Osteocyte (in vitro differentiated cells): Measurements from ENCODE around the gene NPIPA5. TPM values are rescaled to one million over a fixed set of nuclear protein-coding genes. Genes with fewer than 3 reads are reported as not detected.
"Not testable (repeated sequence)": the region's sequence is repeated elsewhere in the genome, so short reads cannot be mapped to it uniquely, and the experiment has no call there.

Source experiments
- DNase-seq: peaks from one replicate; pipeline ENCODE4 v3.0.0; 2021; ENCODE audit warnings: mixed read lengths; ENCODE audit not compliant: unreplicated experiment; ENCODE audit errors: extremely low spot score
- H3K27ac Mint-ChIP-seq: one replicate; pipeline ENCODE4 v1.8.0; 2021; ENCODE audit warnings: mild to moderate bottlenecking, mixed read lengths; ENCODE audit not compliant: unreplicated experiment
- H3K27me3 Mint-ChIP-seq: one replicate; pipeline ENCODE4 v1.8.0; 2021; ENCODE audit warnings: mixed read lengths; ENCODE audit not compliant: unreplicated experiment
- H3K36me3 Mint-ChIP-seq: one replicate; pipeline ENCODE4 v1.8.0; 2021; ENCODE audit warnings: mixed read lengths; ENCODE audit not compliant: unreplicated experiment
- H3K4me1 Mint-ChIP-seq: one replicate; pipeline ENCODE4 v1.8.0; 2021; ENCODE audit warnings: mixed read lengths; ENCODE audit not compliant: unreplicated experiment
- H3K4me3 Mint-ChIP-seq: one replicate; pipeline ENCODE4 v1.8.0; 2021; ENCODE audit warnings: mild to moderate bottlenecking, moderate library complexity, mixed read lengths; ENCODE audit not compliant: unreplicated experiment
- H3K9me3 Mint-ChIP-seq: one replicate; pipeline ENCODE4 v1.8.0; 2021; ENCODE audit warnings: mixed read lengths; ENCODE audit not compliant: unreplicated experiment
- long read RNA-seq: library from polyadenylated mRNA; unstranded; transcript quantifications from one replicate; pipeline ENCODE4 v2.0.0, GENCODE V29; 2021
- total RNA-seq: library from RNA; stranded (reverse); gene quantifications from 2 replicates; pipeline ENCODE4 v1.2.1, GENCODE V29; 2021
- TF ChIP-seq, protein P1 (sequence below): fragments of 200-600 bp; sonication (generic); IDR thresholded peaks from 2 replicates; pipeline ENCODE4 v1.5.0; 2021; ENCODE audit warnings: antibody characterized with exemption, mild to moderate bottlenecking, moderate library complexity

NPIPA5 gene
- total RNA-seq: 5.7 and 8.0 TPM in 2 replicates
- long read RNA-seq: 0 reads

DNA sequence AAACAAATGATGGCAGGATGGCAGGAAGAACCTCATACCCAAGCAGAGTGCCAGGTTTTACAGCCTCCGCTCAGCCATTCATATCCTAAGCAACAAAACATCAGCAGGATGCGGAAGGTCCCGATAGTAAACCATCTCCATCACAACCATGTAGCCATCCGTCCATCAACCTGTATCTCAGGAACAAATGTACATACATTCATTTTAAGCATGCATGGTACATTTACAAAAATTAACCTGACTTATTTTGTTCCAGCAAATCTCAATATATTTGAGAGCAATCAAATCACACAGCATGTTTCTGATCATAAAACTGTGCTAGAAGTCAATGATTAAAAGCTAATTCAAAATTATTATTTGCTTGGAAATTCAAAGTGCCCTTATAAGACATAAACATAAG, at the start of gene NPIPA5:
TSS of gene NPIPA5 (minus strand) at position 101 of the 400 bp plus-strand sequence. CDS start at position 101, 0 bp downstream.
- H3K27ac Mint-ChIP-seq, H3K9me3 Mint-ChIP-seq, H3K27me3 Mint-ChIP-seq, H3K4me1 Mint-ChIP-seq, DNase-seq, H3K36me3 Mint-ChIP-seq, H3K4me3 Mint-ChIP-seq: not testable (repeated sequence)

DNA sequence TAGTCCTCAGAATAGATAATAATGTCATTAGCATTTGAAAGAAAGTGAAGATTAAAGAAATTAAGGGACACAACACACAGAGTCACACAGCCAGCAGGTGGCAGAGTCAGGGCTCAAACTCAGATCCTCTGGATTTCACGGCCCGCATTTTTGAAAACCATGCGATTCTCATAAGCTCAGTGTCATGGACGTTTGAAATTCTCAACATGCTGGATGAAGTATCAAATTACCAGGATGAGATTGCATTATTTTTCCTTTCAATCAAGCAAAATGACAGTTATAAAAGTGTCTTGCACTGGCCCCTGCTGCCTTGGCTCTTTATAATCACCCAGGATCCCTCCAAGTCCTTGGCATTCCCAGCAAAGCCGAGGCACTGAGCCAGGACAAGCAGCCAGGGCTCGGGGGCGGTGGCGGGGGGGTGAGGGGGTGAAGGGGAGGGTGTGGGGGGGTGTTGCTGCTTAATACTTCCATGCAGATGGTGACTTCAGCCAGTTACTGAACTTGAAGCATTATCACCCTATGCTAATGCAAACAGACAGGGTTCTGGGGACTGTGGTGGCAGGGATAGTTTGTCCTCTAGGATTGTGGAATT, 49.6 kb upstream of the NPIPA5 start:
- peak; percentile 85 for DNase-seq
- peaks cover 8% of the 10 kb centered on the region for H3K4me1 Mint-ChIP-seq
- H3K27ac Mint-ChIP-seq: peak overlapping the region; percentile 60
- peaks cover 9% of the 10 kb centered on the region for H3K27me3 Mint-ChIP-seq
- TF ChIP-seq, protein P1, sequence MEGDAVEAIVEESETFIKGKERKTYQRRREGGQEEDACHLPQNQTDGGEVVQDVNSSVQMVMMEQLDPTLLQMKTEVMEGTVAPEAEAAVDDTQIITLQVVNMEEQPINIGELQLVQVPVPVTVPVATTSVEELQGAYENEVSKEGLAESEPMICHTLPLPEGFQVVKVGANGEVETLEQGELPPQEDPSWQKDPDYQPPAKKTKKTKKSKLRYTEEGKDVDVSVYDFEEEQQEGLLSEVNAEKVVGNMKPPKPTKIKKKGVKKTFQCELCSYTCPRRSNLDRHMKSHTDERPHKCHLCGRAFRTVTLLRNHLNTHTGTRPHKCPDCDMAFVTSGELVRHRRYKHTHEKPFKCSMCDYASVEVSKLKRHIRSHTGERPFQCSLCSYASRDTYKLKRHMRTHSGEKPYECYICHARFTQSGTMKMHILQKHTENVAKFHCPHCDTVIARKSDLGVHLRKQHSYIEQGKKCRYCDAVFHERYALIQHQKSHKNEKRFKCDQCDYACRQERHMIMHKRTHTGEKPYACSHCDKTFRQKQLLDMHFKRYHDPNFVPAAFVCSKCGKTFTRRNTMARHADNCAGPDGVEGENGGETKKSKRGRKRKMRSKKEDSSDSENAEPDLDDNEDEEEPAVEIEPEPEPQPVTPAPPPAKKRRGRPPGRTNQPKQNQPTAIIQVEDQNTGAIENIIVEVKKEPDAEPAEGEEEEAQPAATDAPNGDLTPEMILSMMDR: peak; percentile 78
- H3K9me3 Mint-ChIP-seq: no peaks in the 10 kb centered on the region
- no peaks in the 10 kb centered on the region for H3K36me3 Mint-ChIP-seq
- H3K4me3 Mint-ChIP-seq: peak overlapping the region; percentile 16

DNA sequence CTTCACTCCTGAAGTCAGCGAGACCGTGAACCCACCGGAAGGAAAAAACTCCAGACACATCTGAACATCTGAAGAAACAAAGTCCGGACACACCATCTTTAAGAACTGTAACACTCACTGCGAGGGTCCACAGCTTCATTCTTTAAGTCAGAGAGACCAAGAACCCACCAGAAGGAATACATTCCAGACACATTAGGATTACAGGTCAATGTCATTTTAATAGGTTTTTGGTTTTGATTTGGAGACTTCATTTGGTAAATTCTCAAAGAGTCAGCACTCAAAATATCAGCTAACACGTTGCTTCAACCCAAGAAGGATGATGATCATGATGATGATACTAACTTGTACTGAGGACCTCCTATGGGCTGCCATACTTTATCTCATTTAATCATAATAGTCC, 48.7 kb upstream of the NPIPA5 start:
- H3K4me3 Mint-ChIP-seq: no peak overlapping the region
- DNase-seq: no peak
- no peaks in the 10 kb centered on the region for H3K9me3 Mint-ChIP-seq
- no peak overlapping the region for H3K27ac Mint-ChIP-seq
- peaks cover 14% of the 10 kb centered on the region for H3K27me3 Mint-ChIP-seq
- H3K4me1 Mint-ChIP-seq: peaks cover 8% of the 10 kb centered on the region
- TF ChIP-seq, protein P1: no peak
- no peaks in the 10 kb centered on the region for H3K36me3 Mint-ChIP-seq

DNA sequence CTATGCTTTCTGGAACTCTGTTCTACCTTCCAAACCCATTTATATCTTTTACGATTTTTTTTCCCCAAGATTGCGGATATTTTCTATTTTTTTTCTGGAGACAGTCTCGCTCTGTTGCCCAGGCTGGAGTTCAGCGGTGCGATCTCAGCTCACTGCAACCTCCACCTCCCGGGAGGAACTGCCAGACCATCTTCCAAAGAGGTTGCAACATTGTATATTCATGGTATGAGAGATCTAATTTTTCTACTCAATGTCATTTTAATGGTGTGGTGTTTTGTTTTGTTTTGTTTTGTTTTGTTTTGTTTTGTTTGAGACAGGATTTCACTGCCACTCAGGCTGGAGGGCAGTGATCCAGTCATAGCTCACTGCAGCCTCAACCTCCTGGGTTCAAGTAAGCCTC, 47.8 kb upstream of the NPIPA5 start:
- no peaks in the 10 kb centered on the region for H3K9me3 Mint-ChIP-seq
- DNase-seq: no peak
- peaks cover 18% of the 10 kb centered on the region for H3K27me3 Mint-ChIP-seq
- TF ChIP-seq, protein P1: no peak
- H3K4me1 Mint-ChIP-seq: peaks cover 8% of the 10 kb centered on the region
- H3K4me3 Mint-ChIP-seq: no peak overlapping the region
- no peak overlapping the region for H3K27ac Mint-ChIP-seq
- H3K36me3 Mint-ChIP-seq: no peaks in the 10 kb centered on the region

DNA sequence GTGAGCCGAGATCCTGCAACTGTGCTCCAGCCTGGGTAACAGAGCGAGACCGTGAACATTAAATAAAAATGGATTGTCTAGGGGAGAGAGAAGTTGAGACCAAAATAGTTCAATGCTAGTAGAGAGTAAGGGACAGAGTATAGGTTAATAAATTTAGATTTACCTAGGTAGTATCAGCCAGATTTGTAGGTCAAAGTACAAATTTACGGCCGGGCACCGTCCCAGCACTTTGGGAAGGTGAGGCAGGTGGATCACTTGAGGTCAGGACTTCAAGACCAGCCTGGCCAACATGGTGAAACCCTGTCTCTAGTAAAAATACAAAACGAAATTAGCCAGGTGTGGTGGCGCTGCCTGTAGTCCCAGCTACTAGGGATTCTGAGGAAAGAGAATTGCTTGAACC, 44.1 kb upstream of the NPIPA5 start:
- no peak for DNase-seq
- TF ChIP-seq, protein P1: no peak
- Mint-ChIP-seq H3K4me1 (no peaks in the 10 kb centered on the region), H3K27ac (no peak overlapping the region), H3K36me3 (no peaks in the 10 kb centered on the region), H3K27me3 (peaks cover 18% of the 10 kb centered on the region), H3K4me3 (no peak overlapping the region), H3K9me3 (no peaks in the 10 kb centered on the region)

DNA sequence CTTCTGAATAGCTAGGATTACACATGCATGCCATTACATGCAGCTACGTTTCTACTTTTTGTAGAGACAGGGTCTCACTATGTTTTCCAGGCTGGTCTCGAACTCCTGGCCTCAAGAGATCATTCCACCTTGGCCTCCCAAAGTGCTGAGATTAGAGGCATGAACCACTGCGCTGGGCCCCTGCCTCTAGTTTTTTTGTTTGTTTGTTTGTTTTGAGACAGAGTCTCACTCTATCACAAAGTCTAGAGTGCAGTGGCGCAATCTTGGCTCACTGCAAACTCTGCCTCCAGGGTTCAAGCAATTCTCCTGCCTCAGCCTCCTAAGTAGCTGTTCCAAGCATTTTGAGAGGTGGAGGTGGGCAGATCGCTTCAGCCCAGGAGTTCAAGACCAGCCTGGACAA, 43.6 kb upstream of the NPIPA5 start:
- H3K36me3 Mint-ChIP-seq, H3K27ac Mint-ChIP-seq, H3K4me1 Mint-ChIP-seq, H3K9me3 Mint-ChIP-seq, H3K4me3 Mint-ChIP-seq, DNase-seq: not testable (repeated sequence)
- peaks cover 18% of the 10 kb centered on the region for H3K27me3 Mint-ChIP-seq
